WERI-Rb-1 (cell line): ENCODE data around the gene TBX15.
"Not testable (repeated sequence)": the region's sequence is repeated elsewhere in the genome, so short reads cannot be mapped to it uniquely, and the experiment has no call there.

Source experiments
- DNase-seq: peaks from one replicate; pipeline ENCODE4 v3.0.0-alpha.2; 2020
- H3K27ac ChIP-seq: fragments of 250-450 bp; sonication (Bioruptor Pico); 2 replicates; pipeline ENCODE4 v1.5.1; 2020; ENCODE audit warnings: mild to moderate bottlenecking, moderate library complexity
- H3K27me3 ChIP-seq: fragments of 250-450 bp; sonication (Bioruptor Pico); 2 replicates; pipeline ENCODE4 v1.5.1; 2021; ENCODE audit warnings: mild to moderate bottlenecking, low read depth, moderate library complexity; ENCODE audit not compliant: insufficient read depth, severe bottlenecking
- H3K36me3 ChIP-seq: fragments of 250-450 bp; sonication (Bioruptor Pico); 2 replicates; pipeline ENCODE4 v1.5.1; 2020; ENCODE audit warnings: mild to moderate bottlenecking, moderate library complexity
- H3K4me3 ChIP-seq: 2 replicates; pipeline ENCODE4 v1.5.1; 2011; ENCODE audit warnings: low read depth, mild to moderate bottlenecking, control low read depth, low read length
- H3K9me3 ChIP-seq: fragments of 250-450 bp; sonication (Bioruptor Pico); 2 replicates; pipeline ENCODE4 v1.5.1; 2021; ENCODE audit warnings: mild to moderate bottlenecking, moderate library complexity; ENCODE audit not compliant: severe bottlenecking
- CTCF ChIP-seq: IDR thresholded peaks from 2 replicates; pipeline ENCODE4 v1.5.1; 2011; ENCODE audit warnings: low read depth, mild to moderate bottlenecking, control low read depth, inconsistent platforms, low read length

TBX15 gene

DNA sequence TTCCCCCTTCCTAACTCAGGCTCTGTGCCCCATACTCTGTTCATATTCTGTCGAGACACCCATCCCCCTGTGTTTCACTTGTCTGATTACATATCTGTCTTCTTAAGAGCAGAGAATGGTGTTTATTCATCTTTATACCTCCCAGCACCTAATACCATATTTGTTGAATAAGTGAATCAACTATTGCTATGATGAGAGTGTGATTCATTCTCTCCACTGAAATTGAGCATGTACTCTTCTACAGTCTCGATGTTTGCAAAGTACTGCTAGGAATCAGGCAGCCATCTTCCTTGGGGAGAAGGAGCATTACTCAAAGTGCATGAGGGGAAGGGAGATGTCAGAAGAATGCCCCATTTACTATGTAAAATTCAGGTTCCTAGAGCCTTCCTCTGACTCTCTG lies 27.0 kb downstream of the TBX15 start:
- H3K36me3 ChIP-seq = no peaks in the 10 kb centered on the region
- DNase-seq = no peak

GRCh38 chr1:118960567-118961136 lies 27.5 kb downstream of the TBX15 start:
- TF ChIP-seq CTCF = no peak
- H3K27me3 ChIP-seq = no peaks in the 10 kb centered on the region
- H3K4me3 ChIP-seq = no peak overlapping the region
- no peaks in the 10 kb centered on the region for H3K9me3 ChIP-seq
- no peaks in the 10 kb centered on the region for H3K36me3 ChIP-seq
- DNase-seq = no peak
- no peak overlapping the region for H3K27ac ChIP-seq

More for the DNA sequence above, 27.0 kb downstream of the TBX15 start:
- Histone ChIP-seq H3K27me3 (no peaks in the 10 kb centered on the region), H3K4me3 (no peak overlapping the region), H3K27ac (no peak overlapping the region), H3K9me3 (no peaks in the 10 kb centered on the region)
- TF ChIP-seq CTCF = no peak

DNA sequence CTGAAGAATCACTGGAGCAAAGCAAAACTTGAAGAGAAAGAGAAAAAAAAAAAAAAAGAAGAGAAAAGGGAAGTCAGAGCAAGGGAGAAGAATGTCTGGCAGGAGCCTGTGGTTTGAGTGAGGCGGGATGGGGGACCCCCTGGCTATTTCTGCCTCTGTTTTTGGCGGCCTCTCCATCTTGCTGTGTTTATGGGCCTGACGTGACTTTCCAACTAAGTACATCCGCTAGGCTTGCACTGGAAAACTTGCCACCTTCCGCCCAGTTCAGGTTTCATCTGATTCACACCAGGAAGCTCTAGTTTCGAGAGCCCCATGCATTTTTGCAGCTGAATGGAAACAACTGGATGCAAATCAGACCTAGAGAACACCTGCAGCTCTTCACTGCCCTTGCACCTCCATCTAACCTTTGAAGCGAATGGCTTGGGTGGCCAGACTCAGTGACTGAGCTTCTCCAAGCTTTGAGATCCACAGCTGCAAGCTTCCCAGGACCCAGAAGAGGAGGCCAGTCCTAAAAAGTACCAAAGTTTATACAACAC lies 28.0 kb downstream of the TBX15 start:
- no peak for DNase-seq
- no peak overlapping the region for H3K4me3 ChIP-seq
- no peaks in the 10 kb centered on the region for H3K36me3 ChIP-seq
- H3K9me3 ChIP-seq = no peaks in the 10 kb centered on the region
- no peak for TF ChIP-seq CTCF
- H3K27me3 ChIP-seq = no peaks in the 10 kb centered on the region
- no peak overlapping the region for H3K27ac ChIP-seq

GRCh38 chr1:118958937-118959631 lies 29.1 kb downstream of the TBX15 start:
- Histone ChIP-seq H3K36me3 (no peaks in the 10 kb centered on the region), H3K4me3 (no peak overlapping the region), H3K27ac (no peak overlapping the region), H3K9me3 (no peaks in the 10 kb centered on the region), H3K27me3 (no peaks in the 10 kb centered on the region)
- DNase-seq = no peak
- no peak for TF ChIP-seq CTCF

DNA sequence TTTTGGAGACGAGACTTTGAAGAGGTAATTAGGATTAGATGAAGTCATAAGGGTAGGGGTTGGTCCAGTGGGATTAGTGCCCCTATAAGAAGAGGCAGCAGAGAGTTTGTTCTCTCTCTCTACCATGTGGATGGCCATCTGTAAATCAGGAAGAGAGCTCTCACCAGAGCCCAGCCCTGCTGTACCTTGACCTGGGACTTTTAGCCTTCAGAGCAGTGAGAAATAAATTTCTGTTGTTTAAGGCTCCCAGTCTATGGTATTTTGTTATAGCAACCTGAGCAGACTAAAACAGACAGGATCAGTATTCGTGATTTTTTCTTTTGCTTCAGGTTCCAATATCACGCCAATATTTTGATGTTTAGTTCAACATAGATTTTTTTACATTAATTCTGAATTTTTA lies 30.0 kb downstream of the TBX15 start:
- Histone ChIP-seq H3K36me3 (no peaks in the 10 kb centered on the region), H3K9me3 (no peaks in the 10 kb centered on the region), H3K27ac (no peak overlapping the region), H3K4me3 (no peak overlapping the region), H3K27me3 (no peaks in the 10 kb centered on the region)
- TF ChIP-seq CTCF = no peak
- DNase-seq = no peak

- not testable (repeated sequence) for H3K4me3 ChIP-seq, H3K9me3 ChIP-seq, H3K27me3 ChIP-seq, H3K27ac ChIP-seq, H3K36me3 ChIP-seq, DNase-seq
Measured at GRCh38 chr1:118957579-118957978, 30.6 kb downstream of the TBX15 start.
